Activated CD8-positive, alpha-beta memory T cell treated with anti-CD3 and anti-CD28 coated beads, Interleukin-2, amount 50 U/mL, for 24 hours (primary cell): Measurements from ENCODE around the gene SLC37A3.

ENCODE experiments used
- DNase-seq: peaks from one replicate; pipeline ENCODE4 v3.0.0-alpha.2; 2020; ENCODE audit errors: extremely low read depth

The SLC37A3 gene

GRCh38 chr7:140400381-140400780 is 2.1 kb upstream of the SLC37A3 start:
- DNase-seq, result no peak

DNA sequence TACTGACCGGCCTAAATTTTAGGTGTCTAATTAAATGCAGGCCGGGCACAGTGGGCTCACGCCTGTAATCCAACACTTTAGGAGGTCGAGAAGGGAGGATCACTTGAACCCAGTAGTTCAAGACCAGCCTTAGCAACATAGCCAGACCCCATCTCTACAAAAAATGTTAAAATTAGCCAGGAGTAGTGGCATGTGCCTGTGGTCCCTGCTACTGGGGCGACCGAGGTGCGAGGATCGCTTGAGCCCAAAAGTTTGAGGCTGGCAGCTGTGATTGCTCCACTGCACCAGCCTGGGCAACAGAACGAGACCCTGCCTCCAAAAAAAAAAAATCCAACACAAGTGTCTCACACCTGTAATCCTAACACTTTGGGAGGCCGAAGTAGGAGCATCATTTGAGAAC is 491 bp upstream of the SLC37A3 start:
- DNase-seq, result no peak

GRCh38 chr7:140393756-140394306 is 4.5 kb downstream of the SLC37A3 start:
- DNase-seq, result no peak

DNA sequence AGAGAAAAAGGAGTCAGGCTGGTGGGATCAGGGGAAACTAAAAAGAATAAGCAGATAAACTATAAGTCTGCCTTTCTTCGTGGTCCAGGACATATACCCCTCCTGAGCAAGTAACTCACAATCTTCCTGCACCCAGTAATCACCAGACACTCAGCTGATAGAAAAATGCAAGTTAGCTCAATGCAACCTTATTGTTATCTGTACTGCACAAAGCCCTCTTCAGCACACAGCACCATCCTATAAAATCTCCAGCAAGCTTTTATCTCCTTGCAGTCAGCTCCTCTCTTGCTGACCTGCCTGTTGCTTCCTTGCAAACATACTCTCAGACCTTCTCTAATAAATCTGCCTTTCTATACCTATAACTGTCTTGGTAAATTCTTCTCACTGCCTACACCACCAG is 6.7 kb downstream of the SLC37A3 start:
- DNase-seq, result no peak

DNA sequence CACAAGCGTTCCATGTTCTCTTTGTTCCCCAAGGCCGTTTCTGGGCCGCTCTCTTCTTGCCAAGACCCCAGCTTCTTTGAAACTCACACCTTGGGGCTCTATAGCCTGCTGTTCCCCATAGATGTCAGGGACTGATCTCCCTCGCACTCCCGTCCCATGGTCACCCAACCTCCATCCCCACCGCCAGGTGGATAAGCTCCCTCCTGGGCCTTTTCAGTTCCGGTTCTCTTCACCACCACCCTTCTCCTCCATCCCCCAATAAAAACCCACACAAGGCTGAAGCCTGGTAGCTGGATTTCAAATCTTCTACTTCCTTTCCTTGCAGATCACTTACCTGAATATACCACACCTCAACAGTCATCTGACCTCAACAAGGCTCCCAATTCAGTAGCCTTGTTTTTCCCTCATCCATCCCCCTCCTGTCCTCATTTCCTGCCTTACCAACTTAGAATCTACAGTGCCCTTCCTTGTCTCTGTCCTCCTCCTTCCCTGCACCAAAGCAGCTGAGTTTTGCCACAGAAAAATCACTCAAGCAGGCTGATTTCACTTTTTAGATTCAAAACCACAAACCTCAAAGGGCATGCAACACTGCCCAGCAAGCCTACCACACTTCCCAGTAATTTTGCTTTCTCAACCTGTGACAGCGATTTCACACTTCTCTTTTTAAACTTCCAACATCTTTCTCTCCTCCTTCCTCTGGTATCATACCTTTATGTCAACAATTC is 7.7 kb downstream of the SLC37A3 start:
- no peak for DNase-seq

- no peak for DNase-seq
Measured at GRCh38 chr7:140390034-140390433, 8.3 kb downstream of the SLC37A3 start.

GRCh38 chr7:140389445-140389844 is 8.9 kb downstream of the SLC37A3 start:
- DNase-seq, result no peak

GRCh38 chr7:140384894-140385545 is 13.3 kb downstream of the SLC37A3 start:
- no peak for DNase-seq

- no peak for DNase-seq
Measured at GRCh38 chr7:140383954-140384713, 14.2 kb downstream of the SLC37A3 start.

DNA sequence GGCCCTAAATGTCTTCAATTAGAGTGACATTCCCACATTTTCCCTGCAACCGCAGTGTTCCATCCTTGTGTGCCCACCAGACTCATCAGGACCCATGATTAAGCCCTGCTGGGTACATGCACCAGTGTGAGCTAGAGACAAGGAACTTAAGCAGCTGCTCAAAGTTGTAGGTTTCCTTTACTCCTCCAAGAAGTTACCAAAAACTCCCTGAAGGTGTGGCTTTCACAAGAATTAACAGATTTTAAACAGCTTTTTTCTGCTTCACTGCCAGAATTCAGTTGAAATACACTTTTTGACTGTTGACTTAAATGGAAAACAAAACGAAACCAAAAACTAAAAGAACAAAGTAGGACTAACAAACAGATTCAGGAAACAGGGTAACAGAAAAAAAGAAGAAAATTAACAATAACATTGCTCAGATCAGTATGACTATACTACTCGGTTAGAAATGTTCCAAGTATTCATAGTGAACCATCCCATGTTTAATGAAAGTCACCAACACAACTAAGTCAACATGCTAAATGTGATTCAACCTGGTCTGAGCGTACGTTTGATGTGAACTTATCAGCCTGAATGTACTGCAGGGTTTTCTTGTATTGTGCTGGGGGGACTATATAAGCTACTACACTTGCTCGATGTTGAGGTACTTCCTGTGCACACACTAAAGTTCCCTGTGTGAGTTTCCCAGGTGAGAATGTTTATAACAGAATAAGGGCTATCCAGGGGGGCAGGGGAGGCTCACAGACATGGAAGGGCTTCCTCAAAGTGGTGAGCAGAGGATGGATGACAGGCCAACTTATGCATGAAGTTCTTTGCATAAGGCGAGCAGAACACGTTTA is 22.2 kb downstream of the SLC37A3 start:
- no peak for DNase-seq

- no peak for DNase-seq
Measured at GRCh38 chr7:140375323-140375722, 23.0 kb downstream of the SLC37A3 start.

DNA sequence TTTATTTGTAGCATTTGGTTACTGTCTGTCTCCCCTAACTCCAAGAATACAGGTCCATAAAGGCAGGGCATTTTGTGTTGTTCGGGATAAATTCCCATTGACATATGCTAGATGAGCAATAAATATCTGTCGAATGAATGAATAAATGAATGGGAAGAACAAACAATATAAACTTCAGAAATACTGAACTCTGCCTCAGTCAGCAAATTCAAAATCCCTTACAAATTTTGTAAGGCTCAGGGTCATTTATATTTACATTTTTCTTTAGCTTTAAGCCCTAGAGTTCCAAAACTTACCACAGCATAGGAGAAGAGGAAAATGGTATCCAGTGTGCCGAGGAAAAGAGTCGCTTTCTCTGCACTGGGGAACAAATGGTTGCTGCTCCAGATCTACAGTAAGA is 29.0 kb downstream of the SLC37A3 start:
- no peak for DNase-seq

GRCh38 chr7:140367528-140367927 is 30.8 kb downstream of the SLC37A3 start:
- DNase-seq, result no peak

- DNase-seq, result no peak
Measured at GRCh38 chr7:140364819-140365218, 33.5 kb downstream of the SLC37A3 start.

GRCh38 chr7:140360697-140361229 is 37.6 kb downstream of the SLC37A3 start:
- no peak for DNase-seq

GRCh38 chr7:140358412-140359051 is 39.8 kb downstream of the SLC37A3 start:
- DNase-seq, result no peak

DNA sequence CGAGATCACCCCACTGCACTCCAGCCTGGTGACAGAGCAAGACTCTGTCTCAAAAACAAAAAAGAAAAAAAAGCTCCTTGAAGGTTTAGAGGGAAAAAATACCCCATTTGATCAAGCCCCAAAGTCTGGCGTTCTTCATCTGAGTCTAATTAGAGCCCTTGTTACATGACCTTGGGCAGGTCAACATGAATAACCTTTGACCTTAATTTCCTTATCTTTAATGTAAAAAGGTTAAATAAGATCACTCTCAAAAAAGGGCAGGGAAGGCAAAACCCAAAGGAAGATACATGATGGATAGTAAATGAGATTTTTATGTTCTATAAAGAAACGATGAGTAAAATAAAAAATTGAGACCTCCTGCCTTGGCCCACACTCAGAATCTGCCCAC is 40.3 kb downstream of the SLC37A3 start:
- no peak for DNase-seq

DNA sequence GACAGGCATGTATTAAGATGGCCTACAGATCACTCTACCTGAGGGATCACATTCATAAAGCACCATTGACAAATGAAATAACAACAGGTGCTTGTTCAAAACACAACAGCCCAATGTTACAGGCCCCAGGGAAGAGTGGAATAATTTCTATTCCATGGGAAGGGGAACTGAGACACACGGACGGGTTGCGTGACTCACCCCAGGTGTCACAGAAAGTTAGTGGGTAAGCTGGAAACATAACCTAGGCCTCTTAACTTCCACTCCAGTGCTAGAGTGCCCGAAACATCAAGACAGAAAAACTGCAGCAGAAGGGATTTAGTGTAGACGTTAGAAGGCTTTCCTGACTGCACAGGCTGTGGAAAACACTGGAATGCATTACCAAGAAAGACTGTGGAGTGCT is 48.3 kb downstream of the SLC37A3 start:
- no peak for DNase-seq

DNA sequence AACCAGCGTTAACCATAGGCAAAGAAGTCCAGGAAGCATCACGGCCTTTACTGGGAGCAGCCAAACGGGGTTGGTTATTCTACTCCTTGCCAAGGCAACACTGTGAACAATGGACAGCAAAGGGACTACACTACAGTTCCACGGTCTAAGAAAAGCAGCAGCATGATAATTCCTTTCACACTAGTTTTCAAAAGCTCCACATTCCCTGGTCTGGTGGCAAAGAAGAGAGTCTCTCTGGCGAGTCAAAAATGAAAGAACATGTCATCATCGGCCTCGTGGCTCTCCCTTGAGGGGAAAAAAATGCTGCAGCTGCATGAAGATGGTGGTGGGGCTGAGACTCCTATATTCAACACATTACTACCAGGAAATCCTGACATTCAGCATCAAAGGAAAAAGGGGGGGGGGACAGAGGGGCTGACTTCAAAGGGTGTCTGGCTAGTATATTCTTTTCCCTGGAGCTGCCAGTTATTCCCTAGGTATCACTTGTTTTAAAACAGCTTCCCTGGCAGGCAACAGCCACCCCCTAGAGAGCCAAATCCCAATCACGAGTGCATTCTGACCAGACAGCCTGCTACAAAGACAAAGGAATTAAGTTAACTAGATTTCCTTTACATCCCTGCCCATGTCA is 49.1 kb downstream of the SLC37A3 start:
- no peak for DNase-seq

- DNase-seq, result no peak
Measured at GRCh38 chr7:140348161-140348849, 50.0 kb downstream of the SLC37A3 start.
